ENCODE data around the gene TP53I11. TPM values are rescaled to one million over a fixed set of nuclear protein-coding genes. Genes with fewer than 3 reads are reported as not detected.

The TP53I11 gene
- total RNA-seq, 2 donors from 2014 or later, result 107 to 186 TPM

DNA sequence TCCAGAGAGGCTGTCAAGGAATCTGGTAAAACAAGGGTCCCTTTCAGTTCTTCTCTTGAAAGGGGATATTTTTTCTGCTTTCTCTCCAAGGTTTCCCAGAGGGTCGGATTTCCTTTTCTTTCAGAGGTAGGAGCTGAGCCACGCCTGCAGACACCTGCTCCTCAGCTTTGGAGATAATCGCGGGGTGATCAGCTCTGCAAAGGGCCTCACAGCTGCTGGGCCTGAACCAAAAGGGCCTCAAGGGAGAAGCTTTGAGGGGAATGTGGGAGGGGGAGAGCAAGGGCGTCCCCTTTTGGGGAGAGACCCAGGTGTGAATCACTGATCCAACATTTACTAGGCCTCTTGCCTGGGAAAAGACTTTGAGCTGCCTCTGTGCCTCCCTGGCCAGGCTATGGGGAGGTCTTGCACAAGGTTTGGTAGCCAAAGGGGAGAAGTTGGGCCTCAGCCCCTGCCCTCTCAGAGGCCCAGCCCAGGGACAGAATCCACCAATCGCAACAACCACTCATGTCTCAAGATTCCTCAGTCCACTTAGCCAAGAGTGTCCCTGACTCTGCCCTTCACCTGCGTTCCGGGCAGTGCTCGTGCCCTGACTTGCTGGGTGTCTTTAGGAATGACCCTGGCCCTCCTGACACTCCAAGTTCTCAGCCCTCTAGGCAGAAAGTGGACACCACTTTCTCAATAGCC lies 14.0 kb upstream of the TP53I11 start:
- no peak for DNase-seq (ENCODE audit: low spot score)
- intact Hi-C loops (cut with DNase I), result no loop called here

DNA sequence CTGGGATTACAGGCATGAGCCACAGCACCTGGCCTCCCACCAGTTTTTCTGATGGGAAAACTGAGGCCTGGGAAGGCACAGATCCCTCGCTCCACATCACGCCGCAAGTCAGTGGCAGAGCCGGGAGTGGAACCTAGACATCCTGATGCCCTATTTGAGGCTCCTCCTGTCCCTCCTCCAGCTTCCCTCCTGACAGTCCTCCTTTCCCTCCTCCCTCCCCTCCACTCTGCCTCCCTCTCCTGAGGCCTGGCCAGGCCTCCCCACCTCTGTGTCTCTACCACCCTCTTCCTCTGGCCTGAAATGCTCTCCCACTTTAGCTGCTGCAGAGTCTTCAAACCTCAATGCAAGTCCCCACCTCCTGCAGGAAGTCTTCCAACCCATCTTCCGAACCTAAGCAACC lies 13.3 kb upstream of the TP53I11 start:
- DNase-seq (ENCODE audit: low spot score), result no peak
- intact Hi-C loops (cut with DNase I), result no loop called here

GRCh38 chr11:44963136-44963535 lies 12.5 kb upstream of the TP53I11 start:
- no peak for DNase-seq (ENCODE audit: low spot score)

GRCh38 chr11:44962464-44962863 lies 11.8 kb upstream of the TP53I11 start:
- no peak for DNase-seq (ENCODE audit: low spot score)
- intact Hi-C loops (cut with DNase I), result no loop called here

More at GRCh38 chr11:44963136-44963535, 12.5 kb upstream of the TP53I11 start:
- intact Hi-C loops (cut with DNase I), result no loop called here

DNA sequence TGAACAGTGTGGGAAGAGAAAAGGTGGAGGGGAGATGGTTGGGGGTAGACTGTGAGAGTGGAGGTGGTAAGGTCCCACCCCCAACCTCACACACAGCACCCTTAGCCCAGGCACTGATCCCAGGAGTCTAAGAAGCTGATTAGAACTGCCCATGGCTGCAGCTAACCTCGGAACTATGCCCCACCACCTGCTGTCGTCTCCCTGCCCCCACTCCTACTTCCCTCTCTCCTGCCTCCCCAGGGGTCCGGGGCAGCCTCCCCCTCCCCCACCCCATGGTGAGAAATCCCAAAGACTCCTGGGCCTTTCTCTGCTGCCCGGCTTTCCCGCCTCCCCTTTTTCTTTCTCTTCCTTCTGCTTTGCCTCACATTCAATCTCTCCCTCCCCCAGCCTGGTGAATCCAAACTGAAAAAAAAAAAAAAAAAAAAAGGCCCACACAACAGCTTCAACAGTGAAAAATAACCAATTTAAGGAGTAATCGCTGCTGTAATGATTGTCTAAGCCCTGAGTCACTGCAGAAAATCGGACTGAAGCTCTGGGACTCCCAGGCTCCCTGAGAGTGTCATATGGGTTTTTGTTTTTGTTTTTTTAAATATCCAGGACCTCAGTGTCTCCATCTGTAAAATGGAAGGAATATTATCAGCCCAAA lies 9.6 kb upstream of the TP53I11 start:
- DNase-seq (ENCODE audit: low spot score), result no peak
- intact Hi-C loops (cut with DNase I), result no loop called here

DNA sequence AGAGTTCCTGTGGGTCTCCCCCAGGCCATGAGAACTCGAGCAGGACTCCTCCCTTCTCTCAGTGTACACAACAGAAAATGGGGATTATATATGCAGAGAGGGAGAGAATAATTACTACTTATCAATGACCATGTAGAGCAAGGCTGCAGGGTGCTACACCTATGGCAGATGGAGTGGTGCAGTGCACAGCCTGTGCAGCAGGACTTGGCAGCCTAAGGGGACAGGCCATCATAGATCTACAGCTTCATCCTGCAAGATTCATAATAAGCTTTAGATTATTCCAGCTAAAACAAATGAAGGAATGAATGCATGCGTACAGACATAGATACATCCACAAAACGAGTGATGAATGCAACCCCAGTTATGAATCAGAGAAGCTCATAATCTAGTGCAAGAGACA lies 8.4 kb upstream of the TP53I11 start:
- intact Hi-C loops (cut with DNase I), result no loop called here
- no peak for DNase-seq (ENCODE audit: low spot score)

- DNase-seq (ENCODE audit: low spot score), result no peak
- intact Hi-C loops (cut with DNase I), result no loop called here
Measured at GRCh38 chr11:44957776-44958564, 7.3 kb upstream of the TP53I11 start.

DNA sequence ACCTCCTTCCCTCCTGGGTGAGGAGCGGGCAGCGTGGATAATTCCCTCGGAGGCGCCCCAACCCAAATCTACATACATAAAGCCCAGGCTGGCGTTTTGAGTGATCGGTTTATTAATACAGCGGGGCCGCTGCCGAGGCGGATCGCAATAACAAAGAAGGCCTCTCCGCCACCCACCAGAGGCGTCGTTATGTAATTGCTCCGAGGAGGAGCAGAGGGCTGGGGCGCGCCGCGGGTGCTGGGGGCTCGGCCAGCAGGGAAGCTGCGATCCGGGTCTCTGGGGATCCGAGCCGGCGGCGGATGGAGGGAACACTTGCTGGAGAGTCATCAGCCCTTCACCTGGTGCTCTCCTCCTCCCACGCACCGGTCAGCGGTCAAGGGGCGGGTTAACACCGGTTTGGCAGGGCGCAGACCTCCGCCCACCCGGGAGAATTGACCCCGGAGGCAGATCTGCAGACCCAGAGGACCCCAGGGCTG lies 6.4 kb upstream of the TP53I11 start:
- DNase-seq (ENCODE audit: low spot score), result no peak
- intact Hi-C loops (cut with DNase I), result no loop called here

- intact Hi-C loops (cut with DNase I), result no loop called here
- DNase-seq (ENCODE audit: low spot score), result peak; percentile 90
Measured at GRCh38 chr11:44955015-44955738, 4.5 kb upstream of the TP53I11 start.

- intact Hi-C loops (cut with DNase I), result no loop called here
- DNase-seq (ENCODE audit: low spot score), result no peak
Measured at GRCh38 chr11:44954051-44954906, 3.6 kb upstream of the TP53I11 start.

GRCh38 chr11:44952500-44953260 lies 2.0 kb upstream of the TP53I11 start:
- DNase-seq (ENCODE audit: low spot score), result no peak
- intact Hi-C loops (cut with DNase I), result no loop called here

DNA sequence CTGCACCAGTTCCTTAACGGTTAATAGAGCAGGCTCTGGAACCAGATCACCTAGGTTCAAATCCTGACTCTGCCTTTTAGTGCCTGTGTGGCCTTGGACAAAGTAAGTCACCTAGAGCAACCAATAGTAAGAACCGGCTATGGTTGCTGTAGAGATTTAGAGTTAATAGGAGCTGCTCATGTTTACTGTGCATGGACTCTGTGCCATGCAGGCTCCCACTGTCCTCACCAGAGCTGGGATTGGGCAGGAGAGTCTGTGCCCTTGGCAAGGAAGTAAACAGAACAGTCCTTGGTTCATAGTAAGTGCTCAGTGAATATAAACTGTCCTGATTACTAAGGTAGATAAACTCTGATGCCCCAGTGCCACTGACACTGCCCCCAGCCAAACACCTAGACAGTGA lies 1.4 kb upstream of the TP53I11 start:
- no peak for DNase-seq (ENCODE audit: low spot score)
- intact Hi-C loops (cut with DNase I), result no loop called here

DNA sequence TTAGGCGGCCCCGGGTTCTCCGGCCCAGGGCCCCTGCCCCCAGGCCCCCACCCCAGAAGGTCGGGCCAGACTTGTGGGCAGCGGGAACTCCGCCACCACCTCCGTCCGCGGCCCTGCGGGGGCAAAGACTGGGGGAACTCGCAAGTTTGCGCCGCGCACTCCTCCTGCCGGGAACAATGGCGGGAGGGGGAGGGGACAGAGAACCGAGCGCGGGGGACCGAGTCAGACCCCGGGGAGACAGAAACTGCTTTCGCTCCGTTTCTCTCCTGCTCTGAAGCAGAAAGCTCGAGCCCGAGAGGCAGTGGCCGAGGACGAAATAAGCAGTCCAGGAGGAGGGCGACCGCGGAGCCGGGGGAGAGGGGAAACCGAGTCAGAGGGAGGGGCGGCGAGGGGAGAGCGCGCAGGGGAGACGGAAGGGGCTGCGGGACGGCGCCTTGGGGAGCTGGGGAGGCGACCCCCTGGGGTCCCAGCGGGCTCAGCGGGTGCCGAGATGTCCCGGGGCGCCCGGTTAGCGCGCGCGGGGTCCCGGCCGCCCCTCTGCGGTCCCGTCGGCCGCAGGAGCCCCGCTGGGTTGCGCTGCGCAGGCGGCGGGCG lies 555 bp downstream of the TP53I11 start:
- peak; percentile 85 for DNase-seq (ENCODE audit: low spot score)
- intact Hi-C loops (cut with DNase I), result no loop called here

DNA sequence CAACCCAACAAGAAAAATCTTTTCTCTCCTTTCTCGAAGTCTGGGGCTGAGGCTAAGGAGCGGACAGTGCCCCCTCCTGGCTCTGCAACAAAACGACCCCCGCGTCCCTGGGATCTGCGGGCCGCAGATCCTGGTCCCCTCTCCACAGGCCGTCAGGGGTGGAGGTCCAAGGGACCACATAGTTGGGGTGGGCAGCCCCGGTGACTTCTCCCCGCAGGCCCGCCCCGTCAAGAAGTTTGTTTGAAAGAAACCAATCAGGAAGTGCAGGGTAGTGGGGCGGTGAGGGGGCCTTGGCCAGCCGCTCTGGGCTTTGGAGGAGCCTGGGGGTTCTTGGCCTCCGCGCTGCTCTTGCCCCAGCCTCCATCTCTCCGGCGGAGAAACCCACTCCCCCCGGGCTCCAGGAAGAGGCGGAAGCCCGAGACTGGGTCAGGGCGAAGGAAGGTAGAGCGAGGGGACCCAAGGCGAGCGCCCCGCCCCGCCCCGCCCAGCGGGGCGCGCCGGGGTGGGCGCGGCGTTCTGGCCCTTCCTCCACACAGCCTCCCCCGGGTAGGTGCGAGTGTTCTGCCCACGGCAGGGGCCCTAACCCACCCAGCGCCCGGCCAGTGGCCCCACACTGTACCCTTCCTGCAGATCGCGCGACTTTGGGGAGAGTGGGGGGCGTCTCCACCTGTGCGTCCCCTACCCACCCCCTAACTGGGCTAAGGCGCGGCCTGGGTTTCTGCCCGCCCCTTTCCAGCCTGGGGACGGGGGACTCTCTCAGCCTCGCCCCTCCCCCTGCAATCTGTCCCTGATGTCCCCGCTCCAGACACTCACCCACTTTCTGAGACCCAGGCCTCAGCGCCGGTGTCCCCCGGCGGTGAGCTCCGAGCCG lies 1.3 kb downstream of the TP53I11 start:
- intact Hi-C loops (cut with DNase I), result no loop called here

GRCh38 chr11:44948155-44948554 lies 2.5 kb downstream of the TP53I11 start:
- no peak for DNase-seq (ENCODE audit: low spot score)
- intact Hi-C loops (cut with DNase I), result no loop called here

More for the DNA sequence above, 1.3 kb downstream of the TP53I11 start:
- DNase-seq (ENCODE audit: low spot score), result no peak

GRCh38 chr11:44947114-44947513 lies 3.6 kb downstream of the TP53I11 start:
- no peak for DNase-seq (ENCODE audit: low spot score)
- intact Hi-C loops (cut with DNase I), result no loop called here

DNA sequence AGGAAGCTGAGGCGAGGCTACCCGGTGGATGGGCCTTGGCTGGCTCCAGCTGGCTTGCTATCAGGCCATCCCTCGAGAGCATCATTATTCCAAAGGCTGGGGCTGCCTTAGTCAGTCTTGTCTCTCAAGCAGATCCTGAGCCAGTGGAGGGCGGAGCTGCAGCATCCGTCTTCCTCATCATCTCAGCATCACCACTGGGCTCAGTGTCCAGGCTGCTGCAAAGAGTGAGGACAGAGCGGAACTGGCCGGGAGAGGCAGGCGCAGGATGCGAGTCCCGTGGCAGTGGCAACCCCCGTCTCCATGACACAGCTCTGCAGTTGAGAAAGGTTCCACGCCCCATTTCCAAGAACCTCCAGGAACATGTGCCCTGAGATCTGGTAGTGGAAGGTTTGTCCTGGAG lies 4.4 kb downstream of the TP53I11 start:
- intact Hi-C loops (cut with DNase I), result no loop called here
- peak; percentile 95 for DNase-seq (ENCODE audit: low spot score)
